SU-DHL-6 (cell line): ENCODE results near the gene ATP6V0A1.
"Not testable (repeated sequence)": the region's sequence is repeated elsewhere in the genome, so short reads cannot be mapped to it uniquely, and the experiment has no call there.

ENCODE experiments used
- H2AFZ ChIP-seq: fragments of 200-600 bp; sonication (generic); 2 replicates; pipeline ENCODE4 v1.6.1; 2014; ENCODE audit warnings: low read depth, mild to moderate bottlenecking, moderate library complexity, mixed read lengths, antibody characterized with exemption, low read length; ENCODE audit not compliant: severe bottlenecking
- H3F3A ChIP-seq: fragments of 200-600 bp; shearing (Covaris generic); 2 replicates; pipeline ENCODE4 v1.6.0; 2016; ENCODE audit warnings: antibody characterized with exemption, mild to moderate bottlenecking; ENCODE audit not compliant: insufficient read depth
- H3K27ac ChIP-seq: fragments of 200-600 bp; sonication (generic); 2 replicates; pipeline ENCODE4 v1.5.1; 2016; ENCODE audit warnings: low read depth, mild to moderate bottlenecking, low read length, moderate library complexity, mixed read lengths
- H3K27me3 ChIP-seq: fragments of 200-600 bp; sonication (generic), shearing (Covaris generic); 2 replicates; pipeline ENCODE4 v1.6.0; 2014; ENCODE audit warnings: mild to moderate bottlenecking, low read length
- H3K36me3 ChIP-seq: fragments of 200-600 bp; sonication (generic); 2 replicates; pipeline ENCODE4 v1.6.1; 2014; ENCODE audit warnings: mild to moderate bottlenecking, low read length, mixed read lengths
- H3K4me2 ChIP-seq: fragments of 300-600, 200-600 bp; shearing (Covaris generic), sonication (generic); 2 replicates; pipeline ENCODE4 v1.6.0; 2014; ENCODE audit warnings: low read length, low read depth, mild to moderate bottlenecking; ENCODE audit not compliant: poor library complexity, severe bottlenecking
- H3K4me3 ChIP-seq: fragments of 200-600 bp; sonication (generic); 2 replicates; pipeline ENCODE4 v1.5.1; 2014; ENCODE audit warnings: antibody characterized with exemption, low read length, mild to moderate bottlenecking, mixed read lengths; ENCODE audit not compliant: insufficient read depth, poor library complexity, severe bottlenecking
- H3K79me2 ChIP-seq: fragments of 200-600 bp; sonication (generic); 2 replicates; pipeline ENCODE4 v1.6.1; 2014; ENCODE audit warnings: mild to moderate bottlenecking, low read length, moderate library complexity; ENCODE audit not compliant: insufficient read depth
- H3K9ac ChIP-seq: fragments of 200-600 bp; sonication (generic); 2 replicates; pipeline ENCODE4 v1.7.0; 2014; ENCODE audit warnings: mild to moderate bottlenecking, low read length
- H3K9me2 ChIP-seq: fragments of 200-600 bp; sonication (generic); replicated peaks from 2 replicates; pipeline ENCODE4 v1.6.1; 2014; ENCODE audit warnings: low read length; ENCODE audit not compliant: insufficient read depth
- H3K9me3 ChIP-seq: fragments of 200-600 bp; sonication (generic); 2 replicates; pipeline ENCODE4 v1.6.1; 2014; ENCODE audit warnings: low read length, mixed read lengths; ENCODE audit not compliant: insufficient read depth
- H4K20me1 ChIP-seq: fragments of 200-600 bp; sonication (generic); 2 replicates; pipeline ENCODE4 v1.6.1; 2014; ENCODE audit warnings: low read depth, mild to moderate bottlenecking, antibody characterized with exemption, low read length, moderate library complexity, mixed read lengths
- EZH2phosphoT487 ChIP-seq: fragments of 200-600 bp; sonication (generic), shearing (Covaris generic); conservative IDR thresholded peaks from 2 replicates; pipeline ENCODE4 v1.6.1; 2018; ENCODE audit warnings: mild to moderate bottlenecking, antibody characterized with exemption, low read length, moderate library complexity, mixed read lengths
- TF ChIP-seq, protein P1 (sequence below): fragments of 200-600 bp; sonication (generic); IDR thresholded peaks from one replicate; pipeline ENCODE4 v1.5.1; 2017; ENCODE audit warnings: antibody characterized with exemption, mild to moderate bottlenecking, low read length, moderate library complexity; ENCODE audit not compliant: insufficient read depth, poor library complexity, severe bottlenecking

The ATP6V0A1 gene

GRCh38 chr17:42476411-42476810 lies 17.7 kb downstream of the ATP6V0A1 start:
- Histone ChIP-seq H3K9ac (no peak overlapping the region), H4K20me1 (no peaks in the 10 kb centered on the region), H3K27me3 (no peaks in the 10 kb centered on the region), H3K36me3 (peaks cover 16% of the 10 kb centered on the region), H3K27ac (no peak overlapping the region), H3K4me2 (no peak overlapping the region), H3K79me2 (no peaks in the 10 kb centered on the region), H3K4me3 (no peak overlapping the region), H3K9me2 (no peaks in the 10 kb centered on the region), H2AFZ (no peak overlapping the region), H3K9me3 (no peaks in the 10 kb centered on the region), H3F3A (no peaks in the 10 kb centered on the region)
- TF ChIP-seq EZH2phosphoT487 = no peak
- TF ChIP-seq, protein P1, sequence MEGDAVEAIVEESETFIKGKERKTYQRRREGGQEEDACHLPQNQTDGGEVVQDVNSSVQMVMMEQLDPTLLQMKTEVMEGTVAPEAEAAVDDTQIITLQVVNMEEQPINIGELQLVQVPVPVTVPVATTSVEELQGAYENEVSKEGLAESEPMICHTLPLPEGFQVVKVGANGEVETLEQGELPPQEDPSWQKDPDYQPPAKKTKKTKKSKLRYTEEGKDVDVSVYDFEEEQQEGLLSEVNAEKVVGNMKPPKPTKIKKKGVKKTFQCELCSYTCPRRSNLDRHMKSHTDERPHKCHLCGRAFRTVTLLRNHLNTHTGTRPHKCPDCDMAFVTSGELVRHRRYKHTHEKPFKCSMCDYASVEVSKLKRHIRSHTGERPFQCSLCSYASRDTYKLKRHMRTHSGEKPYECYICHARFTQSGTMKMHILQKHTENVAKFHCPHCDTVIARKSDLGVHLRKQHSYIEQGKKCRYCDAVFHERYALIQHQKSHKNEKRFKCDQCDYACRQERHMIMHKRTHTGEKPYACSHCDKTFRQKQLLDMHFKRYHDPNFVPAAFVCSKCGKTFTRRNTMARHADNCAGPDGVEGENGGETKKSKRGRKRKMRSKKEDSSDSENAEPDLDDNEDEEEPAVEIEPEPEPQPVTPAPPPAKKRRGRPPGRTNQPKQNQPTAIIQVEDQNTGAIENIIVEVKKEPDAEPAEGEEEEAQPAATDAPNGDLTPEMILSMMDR = no peak

GRCh38 chr17:42477173-42477572 lies 18.5 kb downstream of the ATP6V0A1 start:
- H3K4me2 ChIP-seq = no peak overlapping the region
- H3F3A ChIP-seq = no peaks in the 10 kb centered on the region
- no peak overlapping the region for H3K27ac ChIP-seq
- H3K27me3 ChIP-seq = no peaks in the 10 kb centered on the region
- H3K79me2 ChIP-seq = no peaks in the 10 kb centered on the region
- H2AFZ ChIP-seq = no peak overlapping the region
- no peak overlapping the region for H3K4me3 ChIP-seq
- no peak for TF ChIP-seq EZH2phosphoT487
- TF ChIP-seq, protein P1 = no peak
- no peaks in the 10 kb centered on the region for H3K9me3 ChIP-seq
- H3K9ac ChIP-seq = no peak overlapping the region
- peaks cover 19% of the 10 kb centered on the region for H3K36me3 ChIP-seq
- no peaks in the 10 kb centered on the region for H4K20me1 ChIP-seq
- H3K9me2 ChIP-seq = no peaks in the 10 kb centered on the region

DNA sequence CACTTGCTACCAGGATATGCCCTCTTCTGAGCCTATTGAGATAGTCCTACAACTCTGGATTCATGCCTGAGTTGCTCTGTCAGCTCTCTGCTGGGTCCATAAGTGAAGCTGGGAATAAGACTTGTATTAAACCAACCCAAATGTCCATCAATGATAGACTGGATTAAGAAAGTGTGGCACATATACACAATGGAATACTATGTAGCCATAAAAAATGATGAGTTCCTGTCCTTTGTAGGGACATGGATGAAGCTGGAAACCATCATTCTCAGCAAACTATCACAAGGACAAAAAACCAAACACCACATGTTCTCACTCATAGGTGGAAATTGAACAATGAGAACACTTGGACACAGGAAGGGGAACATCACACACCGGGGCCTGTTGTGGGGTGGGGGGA lies 19.1 kb downstream of the ATP6V0A1 start:
- peaks cover 16% of the 10 kb centered on the region for H3K36me3 ChIP-seq

GRCh38 chr17:42484304-42484703 lies 25.6 kb downstream of the ATP6V0A1 start:
- H3K9ac ChIP-seq = no peak overlapping the region
- no peaks in the 10 kb centered on the region for H3K9me2 ChIP-seq
- no peak overlapping the region for H3K4me2 ChIP-seq
- no peak for TF ChIP-seq EZH2phosphoT487
- TF ChIP-seq, protein P1 = no peak
- H4K20me1 ChIP-seq = no peaks in the 10 kb centered on the region
- H3K27ac ChIP-seq = no peak overlapping the region
- no peaks in the 10 kb centered on the region for H3K27me3 ChIP-seq
- H3K36me3 ChIP-seq = peaks cover 17% of the 10 kb centered on the region
- no peaks in the 10 kb centered on the region for H3K9me3 ChIP-seq
- no peak overlapping the region for H2AFZ ChIP-seq
- no peaks in the 10 kb centered on the region for H3F3A ChIP-seq
- no peaks in the 10 kb centered on the region for H3K79me2 ChIP-seq
- no peak overlapping the region for H3K4me3 ChIP-seq

More for the DNA sequence above, 19.1 kb downstream of the ATP6V0A1 start:
- not testable (repeated sequence) for H3K79me2 ChIP-seq, H3K27me3 ChIP-seq, H3K27ac ChIP-seq, H3F3A ChIP-seq, H3K9me3 ChIP-seq, H3K4me2 ChIP-seq, H3K9ac ChIP-seq, H3K9me2 ChIP-seq, H2AFZ ChIP-seq, H3K4me3 ChIP-seq, H4K20me1 ChIP-seq
